ENCODE data around the gene PDE4A. TPM values are rescaled to one million over a fixed set of nuclear protein-coding genes. Genes with fewer than 3 reads are reported as not detected.
A peak's percentile ranks its signal among the peaks of the same experiment; 100 is the strongest.

Gene PDE4A
- total RNA-seq, 4 donors from 2014 or later: 9.0 to 15.9 (median 13.1) TPM

- peak overlapping the region in 1 of 4 donors; percentile 23 for H3K4me3 ChIP-seq
- H3K27me3 ChIP-seq: peaks cover 100% of the 10 kb centered on the region
- intact Hi-C loops (cut with DNase I; ENCODE audit: low total_unique reads) (no loop called here), in situ Hi-C loops (cut with MboI; ENCODE audit: low pct_ligation_motif_present in 1 of 4, low pct_unique_long_range_greater_than_20kb in 1 of 4, low sequenced_read_pairs in 3 of 4) (no loop called here)
- WGBS, 2 donors (ENCODE audit: low coverage in 1 of 2): no CpG with 5 or more reads among the region's 40 CpGs
- no peak overlapping the region for H3K27ac ChIP-seq
- DNase-seq: no peak
- H3K9me3 ChIP-seq: peaks cover 0 to 3% of the 10 kb centered on the region in 2 donors
- H3K36me3 ChIP-seq: no peaks in the 10 kb centered on the region
- peaks cover 9 to 49% (median 37%) of the 10 kb centered on the region in 4 donors for H3K4me1 ChIP-seq
- TF ChIP-seq POLR2AphosphoS5 (IDR thresholded peaks at IDR 0.05): no peak
- no peak for TF ChIP-seq POLR2A (IDR thresholded peaks at IDR 0.05)
- no peak for TF ChIP-seq EP300 (IDR thresholded peaks at IDR 0.05; ENCODE audit: low read depth)
- no peak for TF ChIP-seq CTCF (IDR thresholded peaks at IDR 0.05)
Measured at GRCh38 chr19:10419200-10419645, 1.1 kb upstream of the PDE4A start.

GRCh38 chr19:10419646-10420443, 493 bp upstream of the PDE4A start:
- Histone ChIP-seq H3K4me3 (peak overlapping the region in 1 of 4 donors; percentile 31), H3K27me3 (peaks cover 99% of the 10 kb centered on the region), H3K27ac (no peak overlapping the region), H3K9me3 (no peaks in the 10 kb centered on the region), H3K4me1 (peaks cover 12 to 55% (median 43%) of the 10 kb centered on the region in 4 donors), H3K36me3 (no peaks in the 10 kb centered on the region)
- intact Hi-C loops (cut with DNase I; ENCODE audit: low total_unique reads) (no loop called here), in situ Hi-C loops (cut with MboI; ENCODE audit: low pct_ligation_motif_present in 1 of 4, low pct_unique_long_range_greater_than_20kb in 1 of 4, low sequenced_read_pairs in 3 of 4) (no loop called here)
- WGBS, 2 donors (ENCODE audit: low coverage in 1 of 2): 0% methylated on average over 48 of the region's 61 CpGs; no CpG with 5 or more reads in 1 of the 2 donors
- no peak for TF ChIP-seq CTCF (IDR thresholded peaks at IDR 0.05)
- no peak for TF ChIP-seq POLR2A (IDR thresholded peaks at IDR 0.05)
- TF ChIP-seq EP300 (IDR thresholded peaks at IDR 0.05; ENCODE audit: low read depth): no peak
- no peak for TF ChIP-seq POLR2AphosphoS5 (IDR thresholded peaks at IDR 0.05)
- no peak for DNase-seq

- in situ Hi-C loops (cut with MboI; ENCODE audit: low pct_ligation_motif_present in 1 of 4, low pct_unique_long_range_greater_than_20kb in 1 of 4, low sequenced_read_pairs in 3 of 4): no loop called here
- 30% methylated on average over 10 of the region's 17 CpGs; no CpG with 5 or more reads in 1 of the 2 donors for WGBS, 2 donors (ENCODE audit: low coverage in 1 of 2)
Measured at GRCh38 chr19:10421240-10422045, 1.1 kb downstream of the PDE4A start.

More at GRCh38 chr19:10421240-10422045, 1.1 kb downstream of the PDE4A start:
- no peaks in the 10 kb centered on the region for H3K9me3 ChIP-seq
- DNase-seq: no peak
- H3K27me3 ChIP-seq: peaks cover 97% of the 10 kb centered on the region
- H3K36me3 ChIP-seq: no peaks in the 10 kb centered on the region
- intact Hi-C loops (cut with DNase I; ENCODE audit: low total_unique reads): no loop called here
- TF ChIP-seq POLR2AphosphoS5 (IDR thresholded peaks at IDR 0.05) (no peak), POLR2A (IDR thresholded peaks at IDR 0.05) (no peak), CTCF (IDR thresholded peaks at IDR 0.05) (no peak), EP300 (IDR thresholded peaks at IDR 0.05; ENCODE audit: low read depth) (no peak)
- H3K4me1 ChIP-seq: peaks cover 15 to 58% (median 42%) of the 10 kb centered on the region in 4 donors
- no peak overlapping the region for H3K4me3 ChIP-seq
- no peak overlapping the region for H3K27ac ChIP-seq

Measured in transverse colon (tissue), 4 donors.